ENCODE measurements around the gene TSPY8.
"Not testable (repeated sequence)": the region's sequence is repeated elsewhere in the genome, so short reads cannot be mapped to it uniquely, and the experiment has no call there.

The TSPY8 gene

GRCh38 chrY:9357497-9357896 lies at the start of gene TSPY8:
Gene TSPY8, plus strand, starts transcription at chrY:9357797. Its CDS starts 46 bp downstream, at chrY:9357843.
- DNase-seq: not testable (repeated sequence)

- no peak for DNase-seq
Measured at GRCh38 chrY:9320996-9321395, 36.6 kb upstream of the TSPY8 start.

GRCh38 chrY:9337164-9337563 lies 20.4 kb upstream of the TSPY8 start, which contains the start of gene TSPY4:
Gene TSPY4, plus strand, starts transcription at chrY:9337464. Its CDS starts 46 bp downstream, at chrY:9337510.
- not testable (repeated sequence) for DNase-seq

DNA sequence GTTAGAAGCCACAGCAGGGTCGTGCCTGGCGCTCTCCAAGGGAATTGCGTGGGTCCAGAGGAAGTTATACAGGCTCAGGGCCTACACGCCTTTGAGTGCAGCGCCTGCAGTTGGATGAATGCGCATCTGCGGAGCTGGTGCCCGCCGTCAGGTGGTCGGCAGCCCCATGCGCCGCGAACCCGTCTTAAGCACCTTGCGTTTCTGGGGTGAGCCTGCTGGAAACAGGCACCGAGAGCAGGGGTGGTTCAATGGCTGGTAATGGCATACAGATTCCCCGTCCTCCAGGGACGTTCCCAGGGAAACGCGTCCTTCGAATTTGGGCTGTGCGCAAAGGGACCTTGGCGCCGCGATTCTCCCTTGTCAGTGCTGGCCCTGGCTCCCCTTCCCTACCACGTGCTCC lies 38.9 kb downstream of the TSPY8 start:
- not testable (repeated sequence) for DNase-seq

- not testable (repeated sequence) for DNase-seq
Measured at GRCh38 chrY:9398121-9398520, 40.5 kb downstream of the TSPY8 start, which contains the start of gene TSPY3. Gene TSPY3, plus strand, starts transcription at chrY:9398421. Its CDS starts 46 bp downstream, at chrY:9398467.
